Breast epithelium (tissue), 3 donors: ENCODE data around the gene CEBPB.

Source experiments
- CTCF ChIP-seq, 3 donors: fragments of 450-650 bp; IDR thresholded peaks; one replicate each; pipeline ENCODE4 v1.5.1; 2016 to 2017; ENCODE audit warnings: antibody characterized with exemption in 3 of 3, mild to moderate bottlenecking in 3 of 3, moderate library complexity in 3 of 3
- POLR2A ChIP-seq: fragments of 450-650 bp; IDR thresholded peaks from one replicate; pipeline ENCODE4 v1.6.1; 2016; ENCODE audit warnings: antibody characterized with exemption, mild to moderate bottlenecking, moderate library complexity

- TF ChIP-seq CTCF (IDR thresholded peaks at IDR 0.05) = no peak
- TF ChIP-seq POLR2A = no peak
These were observed 14.4 kb upstream of the CEBPB start for GRCh38 chr20:50175938-50176933.
